Calu3 (cell line): Measurements from ENCODE around the gene MOCS1. TPM values are rescaled to one million over a fixed set of nuclear protein-coding genes. Genes with fewer than 3 reads are reported as not detected.
"Not testable (repeated sequence)": the region's sequence is repeated elsewhere in the genome, so short reads cannot be mapped to it uniquely, and the experiment has no call there.

Source experiments
- BruUV-seq: library from RNA; stranded (reverse); fragments of 400-500 nt; replicated peaks from 2 replicates; lab custom pipeline; 2021; lab: Mats Ljungman, UMichigan
- CTCF ChIA-PET: fragments of 300-600 bp; sonication (Branson Sonifier 250); formaldehyde crosslinking; loops from one replicate; lab custom pipeline; 2022; ENCODE audit warnings: antibody characterized with exemption; lab: Charles Lee
- DNase-seq: peaks from one replicate; pipeline ENCODE4 v3.0.0; 2022
- H3K27ac Mint-ChIP-seq: one replicate; pipeline ENCODE4 v1.8.0; 2022; ENCODE audit warnings: mixed read lengths; ENCODE audit not compliant: unreplicated experiment
- H3K27me3 Mint-ChIP-seq: one replicate; pipeline ENCODE4 v1.8.0; 2022; ENCODE audit warnings: mixed read lengths; ENCODE audit not compliant: unreplicated experiment
- H3K36me3 Mint-ChIP-seq: one replicate; pipeline ENCODE4 v1.8.0; 2022; ENCODE audit warnings: mild to moderate bottlenecking, moderate library complexity, mixed read lengths; ENCODE audit not compliant: insufficient read depth, unreplicated experiment
- H3K4me1 Mint-ChIP-seq: one replicate; pipeline ENCODE4 v1.8.0; 2022; ENCODE audit warnings: mild to moderate bottlenecking, low read depth, mixed read lengths; ENCODE audit not compliant: unreplicated experiment
- H3K4me3 Mint-ChIP-seq: one replicate; pipeline ENCODE4 v1.8.0; 2022; ENCODE audit warnings: mild to moderate bottlenecking, low read depth, moderate library complexity, mixed read lengths; ENCODE audit not compliant: unreplicated experiment
- H3K9me3 Mint-ChIP-seq: one replicate; pipeline ENCODE4 v1.8.0; 2022; ENCODE audit warnings: low read depth, mixed read lengths; ENCODE audit not compliant: unreplicated experiment
- CTCF ChIP-seq: fragments of 200-600 bp; IDR thresholded peaks from one replicate; pipeline ENCODE4 v1.8.0; 2022; ENCODE audit warnings: antibody characterized with exemption; ENCODE audit not compliant: unreplicated experiment
- intact Hi-C: fragments of 100-400 bp; cut with micrococcal nuclease; formaldehyde crosslinking; loops from one replicate; pipeline ENCODE4 v1.10.0; 2022; ENCODE audit not compliant: unreplicated experiment
- total RNA-seq: library from RNA; stranded (reverse); gene quantifications from 2 replicates; pipeline ENCODE4 v1.2.3, GENCODE V29; 2022

The MOCS1 gene
- total RNA-seq, 1 experiment from 2014 or later, result 2.5 TPM

GRCh38 chr6:39980839-39981580 is 46.7 kb upstream of the MOCS1 start:
- DNase-seq, result peak; percentile 48
- Mint-ChIP-seq H3K4me1 (no peaks in the 10 kb centered on the region), H3K27me3 (peaks cover 25% of the 10 kb centered on the region), H3K36me3 (no peaks in the 10 kb centered on the region), H3K9me3 (peaks cover 8% of the 10 kb centered on the region), H3K4me3 (no peak overlapping the region), H3K27ac (no peak overlapping the region)
- intact Hi-C loops, result loop anchor here (1.0 to 5.0 kb wide), 2 partner anchors 327 to 866 kb away; no protein-coding TSS in a partner anchor
- CTCF ChIA-PET, result interaction anchor here (0.6 to 1.5 kb wide), 6 partner anchors 160 to 607 kb away, joined by 3 to 11 read pairs (median 5); no protein-coding TSS in a partner anchor
- no TSS peak for BruUV-seq
- no peak for TF ChIP-seq CTCF

GRCh38 chr6:39979461-39980328 is 45.4 kb upstream of the MOCS1 start:
- no peak for DNase-seq
- H3K27me3 Mint-ChIP-seq, result peaks cover 25% of the 10 kb centered on the region
- BruUV-seq, result no TSS peak
- H3K27ac Mint-ChIP-seq, result no peak overlapping the region
- CTCF ChIA-PET, result interaction anchor here (0.5 kb wide), 1 partner anchor 1019 kb away, joined by 5 read pairs; no protein-coding TSS in a partner anchor
- intact Hi-C loops, result loop anchor here (5.0 kb wide), 1 partner anchor 868 kb away; no protein-coding TSS in a partner anchor
- no peaks in the 10 kb centered on the region for H3K4me1 Mint-ChIP-seq
- H3K4me3 Mint-ChIP-seq, result no peak overlapping the region
- TF ChIP-seq CTCF, result no peak
- H3K9me3 Mint-ChIP-seq, result peaks cover 13% of the 10 kb centered on the region
- no peaks in the 10 kb centered on the region for H3K36me3 Mint-ChIP-seq

GRCh38 chr6:39978240-39978639 is 44.0 kb upstream of the MOCS1 start:
- DNase-seq, result no peak
- CTCF ChIA-PET, result no interaction called here
- Mint-ChIP-seq H3K4me1 (no peaks in the 10 kb centered on the region), H3K4me3 (no peak overlapping the region), H3K27ac (no peak overlapping the region), H3K9me3 (peaks cover 13% of the 10 kb centered on the region), H3K36me3 (no peaks in the 10 kb centered on the region), H3K27me3 (peaks cover 25% of the 10 kb centered on the region)
- BruUV-seq, result no TSS peak
- no peak for TF ChIP-seq CTCF
- intact Hi-C loops, result no loop called here

GRCh38 chr6:39973661-39974060 is 39.4 kb upstream of the MOCS1 start:
- Mint-ChIP-seq H3K9me3 (peaks cover 10% of the 10 kb centered on the region), H3K4me1 (no peaks in the 10 kb centered on the region), H3K4me3 (no peak overlapping the region), H3K36me3 (no peaks in the 10 kb centered on the region), H3K27me3 (peaks cover 14% of the 10 kb centered on the region), H3K27ac (no peak overlapping the region)
- no peak for TF ChIP-seq CTCF
- no peak for DNase-seq
- CTCF ChIA-PET, result no interaction called here
- BruUV-seq, result no TSS peak
- intact Hi-C loops, result no loop called here

- DNase-seq, H3K27me3 Mint-ChIP-seq, H3K4me1 Mint-ChIP-seq, BruUV-seq, H3K36me3 Mint-ChIP-seq, intact Hi-C loops, H3K4me3 Mint-ChIP-seq, H3K27ac Mint-ChIP-seq: not testable (repeated sequence)
- CTCF ChIA-PET, result interaction anchor here (0.6 kb wide), 1 partner anchor 350 kb away, joined by 5 read pairs; no protein-coding TSS in a partner anchor
- peaks cover 10% of the 10 kb centered on the region for H3K9me3 Mint-ChIP-seq
These were observed 38.5 kb upstream of the MOCS1 start for GRCh38 chr6:39972717-39973116.

GRCh38 chr6:39971131-39971530 is 36.9 kb upstream of the MOCS1 start:
- H3K9me3 Mint-ChIP-seq, H3K4me3 Mint-ChIP-seq, DNase-seq, BruUV-seq, H3K4me1 Mint-ChIP-seq, CTCF ChIA-PET, intact Hi-C loops, H3K27me3 Mint-ChIP-seq, H3K36me3 Mint-ChIP-seq, H3K27ac Mint-ChIP-seq: not testable (repeated sequence)
